Stimulated activated effector memory CD8-positive, alpha-beta T cell treated with anti-CD3 and anti-CD28 coated beads, Interleukin-12 subunit alpha, Interleukin-12 subunit beta, amount 100 ng/mL, for 72 hours (primary cell): ENCODE data around the gene RANBP10.
"Not testable (repeated sequence)": the region's sequence is repeated elsewhere in the genome, so short reads cannot be mapped to it uniquely, and the experiment has no call there.

ENCODE experiments used
- ATAC-seq: fragments of 150-1000 bp; cut with Tn5 transposase; 2 replicates; pipeline ENCODE4 v1.10.0; 2021
- DNase-seq, 2 donors: peaks; one replicate each; pipeline ENCODE4 v3.0.0; 2021 to 2022; ENCODE audit warnings: low spot score in 2 of 2
- H3K27ac Mint-ChIP-seq: one replicate; pipeline ENCODE4 v1.8.0; 2022; ENCODE audit warnings: mild to moderate bottlenecking, mixed read lengths
- H3K36me3 Mint-ChIP-seq: one replicate; pipeline ENCODE4 v1.8.0; 2022; ENCODE audit warnings: mild to moderate bottlenecking, mixed read lengths
- H3K4me1 Mint-ChIP-seq: one replicate; pipeline ENCODE4 v1.8.0; 2022; ENCODE audit warnings: mixed read lengths
- H3K4me3 Mint-ChIP-seq: one replicate; pipeline ENCODE4 v1.8.0; 2022; ENCODE audit warnings: mild to moderate bottlenecking, mixed read lengths
- H3K9me3 Mint-ChIP-seq: one replicate; pipeline ENCODE4 v1.8.0; 2022; ENCODE audit warnings: mixed read lengths

RANBP10 gene

DNA sequence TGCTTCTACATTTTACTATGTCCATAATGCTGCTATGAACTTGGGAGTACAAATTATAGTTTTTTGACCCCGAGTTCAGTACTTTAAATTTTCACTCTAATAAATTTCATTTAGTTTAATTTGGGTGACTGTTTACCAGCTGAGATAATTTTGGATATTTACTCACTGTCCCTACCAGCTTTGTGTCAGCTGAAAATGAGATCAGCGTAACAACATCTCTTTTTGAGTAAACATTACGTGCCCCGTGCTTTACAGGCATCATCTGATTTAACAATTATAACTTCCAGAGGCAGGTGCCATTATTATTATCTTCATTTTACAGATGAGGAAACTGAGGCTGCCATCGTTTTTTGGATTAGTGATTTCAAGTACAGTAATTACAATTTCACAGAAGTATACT, 102.2 kb downstream of the RANBP10 start:
- Mint-ChIP-seq H3K27ac (peak overlapping the region; percentile 67), H3K4me3 (no peak overlapping the region), H3K4me1 (peaks cover 17% of the 10 kb centered on the region), H3K36me3 (no peaks in the 10 kb centered on the region), H3K9me3 (no peaks in the 10 kb centered on the region)
- ATAC-seq: no peak
- no peak for DNase-seq

DNA sequence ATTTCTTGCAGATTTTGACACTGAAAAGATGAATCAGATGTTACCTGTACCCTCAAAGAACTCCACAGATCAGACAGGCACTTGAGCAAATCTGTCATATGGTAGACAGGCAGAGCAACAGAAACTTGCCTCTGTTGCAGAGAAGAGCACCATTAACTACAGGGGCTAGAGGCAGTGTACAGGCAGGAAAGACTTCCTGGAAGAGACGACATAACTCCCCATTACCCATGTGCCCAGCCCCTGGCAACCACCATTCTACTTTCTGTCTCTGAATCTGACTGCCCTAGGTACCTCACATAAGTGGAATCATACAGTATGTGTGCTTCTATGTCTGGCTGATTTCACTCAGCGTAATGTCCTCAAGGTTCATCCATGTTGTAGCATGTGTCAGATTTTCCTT, 102.7 kb downstream of the RANBP10 start:
- H3K4me1 Mint-ChIP-seq: peaks cover 20% of the 10 kb centered on the region
- peaks cover 3% of the 10 kb centered on the region for H3K36me3 Mint-ChIP-seq
- H3K9me3 Mint-ChIP-seq: no peaks in the 10 kb centered on the region
- ATAC-seq: peak; percentile 88
- no peak for DNase-seq
- peak overlapping the region; percentile 67 for H3K27ac Mint-ChIP-seq
- H3K4me3 Mint-ChIP-seq: peak overlapping the region; percentile 5

DNA sequence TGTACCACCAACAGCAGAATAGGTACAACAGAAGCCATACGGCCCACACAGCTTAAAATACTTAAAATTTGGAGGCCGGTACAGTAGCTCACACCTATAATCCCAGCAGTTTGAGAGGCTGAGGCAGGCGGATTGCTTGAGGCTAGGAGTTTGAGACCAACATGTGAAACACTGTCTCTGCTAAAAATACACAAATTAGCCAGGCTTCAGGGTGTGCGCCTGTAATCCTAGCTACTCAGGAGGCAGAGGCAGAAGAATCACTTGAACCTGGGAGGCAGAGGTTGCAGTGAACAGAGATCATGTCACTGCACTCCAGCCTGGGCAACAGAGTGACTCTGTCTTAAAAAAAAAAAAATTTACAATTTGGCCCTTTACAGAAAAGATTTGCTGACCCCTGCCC, 104.2 kb downstream of the RANBP10 start:
- Mint-ChIP-seq H3K27ac (no peak overlapping the region), H3K4me1 (peaks cover 22% of the 10 kb centered on the region), H3K36me3 (peaks cover 10% of the 10 kb centered on the region), H3K4me3 (no peak overlapping the region), H3K9me3 (no peaks in the 10 kb centered on the region)
- ATAC-seq (no peak), DNase-seq (no peak)

DNA sequence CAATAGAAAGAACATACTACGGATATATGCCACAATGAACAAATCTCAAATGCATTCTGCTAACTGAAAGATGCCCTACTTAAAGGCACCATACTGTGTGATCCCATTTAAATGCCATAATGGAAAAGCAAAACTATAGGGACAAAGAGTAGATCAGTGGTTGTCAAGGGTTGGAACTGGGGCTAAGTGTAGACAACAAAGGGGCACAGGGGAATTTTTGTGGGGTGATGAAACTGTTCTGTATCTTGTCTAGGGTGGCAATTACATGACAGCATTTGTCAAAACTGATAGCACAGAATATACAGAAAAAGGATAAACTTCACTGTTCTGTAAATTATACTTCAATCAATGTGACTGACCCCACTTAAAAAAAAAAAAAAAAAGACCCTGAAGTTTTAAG, 104.9 kb downstream of the RANBP10 start:
- no peak overlapping the region for H3K27ac Mint-ChIP-seq

DNA sequence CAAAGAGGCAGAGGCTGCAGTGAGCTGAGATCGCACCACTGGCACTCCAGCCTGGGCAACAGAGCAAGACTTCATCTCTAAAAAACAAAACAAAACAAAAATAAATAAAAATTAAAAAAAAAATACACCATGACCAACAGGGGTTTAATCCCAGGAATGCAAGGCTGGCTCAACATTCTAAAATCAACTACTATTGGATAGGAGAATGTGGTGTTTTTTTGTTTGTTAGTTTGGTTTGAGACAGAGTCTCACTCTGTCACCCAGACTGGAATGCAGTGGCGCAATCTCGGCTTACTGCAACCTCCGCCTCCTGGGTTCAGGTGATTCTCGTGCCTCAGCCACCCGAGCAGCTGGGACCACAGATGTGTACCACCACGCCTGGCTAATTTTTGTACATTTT, 107.1 kb downstream of the RANBP10 start:
- Mint-ChIP-seq H3K4me1 (peaks cover 21% of the 10 kb centered on the region), H3K4me3 (no peak overlapping the region), H3K9me3 (no peaks in the 10 kb centered on the region), H3K36me3 (peaks cover 10% of the 10 kb centered on the region), H3K27ac (no peak overlapping the region)
- ATAC-seq (no peak), DNase-seq (no peak)

More for the DNA sequence above, 104.9 kb downstream of the RANBP10 start:
- Mint-ChIP-seq H3K36me3 (peaks cover 10% of the 10 kb centered on the region), H3K4me3 (no peak overlapping the region), H3K4me1 (peaks cover 27% of the 10 kb centered on the region), H3K9me3 (no peaks in the 10 kb centered on the region)
- ATAC-seq (no peak), DNase-seq (no peak)

DNA sequence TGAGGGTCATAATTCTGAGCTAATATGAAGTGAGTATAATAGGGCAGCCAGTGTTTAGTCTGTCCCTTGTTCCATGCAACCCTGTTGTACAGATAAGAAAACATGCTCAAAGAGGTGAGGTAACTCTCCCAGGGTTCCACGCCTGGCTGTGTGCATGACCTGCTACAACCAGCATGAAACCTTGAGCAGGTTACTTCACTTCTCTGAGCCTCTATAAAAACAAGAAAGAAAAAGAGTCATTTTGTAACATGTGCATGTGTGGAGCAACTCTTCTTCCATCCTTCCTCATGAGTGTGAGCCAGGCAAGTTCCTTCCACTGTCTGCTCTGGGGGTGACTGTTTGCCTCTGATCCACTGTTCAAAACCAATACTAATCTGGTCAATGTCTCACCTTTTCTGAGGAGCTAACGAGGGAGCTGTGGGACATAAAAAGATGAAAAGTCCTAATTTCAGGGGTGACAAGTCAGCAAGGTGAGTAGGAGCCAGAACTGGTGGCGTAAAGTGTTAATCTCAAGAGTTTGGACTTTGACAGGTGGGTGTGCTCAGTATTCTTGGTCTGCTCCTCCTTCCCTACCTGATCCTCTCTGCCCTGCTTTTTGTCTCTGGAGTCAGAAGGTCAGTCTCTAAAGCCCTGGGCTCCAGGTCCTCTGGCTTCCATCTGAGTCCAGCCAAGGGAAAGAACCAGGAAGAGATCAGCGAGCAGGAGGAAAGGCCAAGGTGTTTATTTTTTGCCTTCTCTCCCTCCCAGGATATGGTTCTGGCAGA, 108.8 kb downstream of the RANBP10 start:
- DNase-seq: no peak
- no peak for ATAC-seq
- H3K4me1 Mint-ChIP-seq: peaks cover 10% of the 10 kb centered on the region

DNA sequence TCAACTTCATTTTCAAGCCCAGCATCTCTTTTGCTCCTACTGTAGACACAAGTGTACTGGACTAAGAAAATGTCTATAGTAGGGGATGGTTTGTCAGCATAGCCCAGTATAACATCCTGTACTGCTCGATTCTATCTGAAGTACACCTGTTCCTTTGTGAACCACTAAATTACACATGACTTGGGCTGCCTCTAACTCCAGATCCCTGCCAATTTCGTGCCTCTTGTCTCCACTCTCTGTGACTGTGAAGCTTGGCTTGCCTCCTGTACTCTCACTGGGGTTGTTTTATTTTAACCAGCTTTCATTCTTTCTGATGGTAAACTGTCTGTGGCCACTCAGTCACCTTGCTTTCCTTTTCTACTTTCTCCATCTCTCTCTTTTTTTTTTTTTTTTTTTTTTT, 111.7 kb downstream of the RANBP10 start:
- no peak for DNase-seq
- no peak for ATAC-seq
- peaks cover 10% of the 10 kb centered on the region for H3K36me3 Mint-ChIP-seq
- H3K4me3 Mint-ChIP-seq: no peak overlapping the region
- H3K9me3 Mint-ChIP-seq: no peaks in the 10 kb centered on the region
- H3K27ac Mint-ChIP-seq: no peak overlapping the region
- H3K4me1 Mint-ChIP-seq: peaks cover 10% of the 10 kb centered on the region

More for the DNA sequence above, 108.8 kb downstream of the RANBP10 start:
- no peak overlapping the region for H3K4me3 Mint-ChIP-seq
- H3K27ac Mint-ChIP-seq: no peak overlapping the region
- peaks cover 10% of the 10 kb centered on the region for H3K36me3 Mint-ChIP-seq
- H3K9me3 Mint-ChIP-seq: no peaks in the 10 kb centered on the region

DNA sequence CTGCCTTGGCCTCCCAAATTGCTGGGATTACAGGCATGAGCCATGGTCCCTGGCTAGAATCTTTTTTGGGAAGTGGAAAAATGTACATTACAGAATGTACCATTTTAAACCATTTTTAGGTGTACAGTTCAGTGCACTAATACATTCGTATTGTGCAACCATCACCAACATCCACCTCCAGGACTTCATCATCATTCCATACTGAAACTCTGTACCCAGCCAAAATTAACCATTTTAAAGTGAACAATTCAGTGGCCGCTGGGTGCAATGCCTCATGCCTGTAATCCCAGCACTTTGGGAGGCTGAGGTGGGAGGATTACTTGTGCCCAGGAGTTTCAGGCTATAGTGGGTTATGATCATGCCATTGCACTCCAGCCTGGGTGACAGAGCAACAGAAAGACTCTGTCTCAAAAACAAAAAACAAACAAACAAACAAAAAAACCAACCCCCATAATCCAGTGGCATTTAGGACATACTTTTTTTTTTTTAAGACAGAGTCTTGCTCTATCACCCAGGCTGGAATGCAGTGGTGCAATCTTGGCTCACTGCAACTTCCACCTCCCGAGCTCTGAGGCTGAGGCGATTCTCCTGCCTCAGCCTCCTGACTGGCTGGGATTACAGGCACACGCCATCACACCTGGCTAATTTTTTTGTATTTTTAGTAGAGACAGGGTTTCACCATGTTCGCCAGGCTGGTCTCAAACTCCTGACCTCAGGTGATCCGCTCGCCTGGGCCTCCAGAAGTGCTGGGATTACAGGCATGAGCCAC, 112.7 kb downstream of the RANBP10 start:
- not testable (repeated sequence) for H3K27ac Mint-ChIP-seq, H3K4me3 Mint-ChIP-seq, H3K9me3 Mint-ChIP-seq

DNA sequence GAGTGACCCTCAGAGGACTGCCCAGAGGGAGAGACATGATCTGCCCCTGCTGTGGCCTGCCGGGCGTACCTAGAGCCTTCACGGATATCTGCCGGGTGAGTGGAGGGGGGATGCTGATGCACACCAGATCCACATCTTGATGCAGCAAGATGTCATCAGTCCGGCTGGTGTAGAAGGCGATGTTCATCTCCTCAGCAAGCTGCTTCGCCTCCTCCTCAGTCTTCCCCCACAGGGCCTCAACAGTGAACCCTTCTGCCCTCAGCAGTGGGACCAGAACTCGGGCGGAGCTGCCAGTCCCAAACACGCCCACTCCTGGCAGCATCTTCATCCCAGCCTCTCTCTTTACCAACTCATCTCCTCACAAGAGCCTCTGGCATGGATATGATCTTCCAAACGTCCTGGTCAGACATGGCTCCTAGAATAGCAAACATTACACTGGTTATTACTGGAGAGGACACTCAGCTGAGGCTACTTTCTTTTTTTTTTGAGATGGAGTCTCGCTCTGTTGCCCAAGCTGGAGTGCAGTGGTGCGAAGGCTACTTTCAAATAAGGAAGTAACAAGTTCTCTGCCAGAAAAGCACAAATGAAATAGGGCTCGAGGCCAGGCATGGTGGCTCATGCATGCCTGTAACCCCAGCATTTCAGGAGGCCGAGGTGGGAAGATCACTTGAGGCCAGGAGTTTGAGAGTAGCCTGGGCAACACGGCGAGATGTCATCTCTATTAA, 120.8 kb downstream of the RANBP10 start:
- Mint-ChIP-seq H3K4me1 (peaks cover 8% of the 10 kb centered on the region), H3K36me3 (peaks cover 36% of the 10 kb centered on the region), H3K27ac (peak overlapping the region; percentile 62), H3K9me3 (no peaks in the 10 kb centered on the region), H3K4me3 (no peak overlapping the region)
- ATAC-seq (no peak), DNase-seq (no peak)

More for the DNA sequence above, 112.7 kb downstream of the RANBP10 start:
- not testable (repeated sequence) for ATAC-seq, H3K4me1 Mint-ChIP-seq, DNase-seq, H3K36me3 Mint-ChIP-seq

DNA sequence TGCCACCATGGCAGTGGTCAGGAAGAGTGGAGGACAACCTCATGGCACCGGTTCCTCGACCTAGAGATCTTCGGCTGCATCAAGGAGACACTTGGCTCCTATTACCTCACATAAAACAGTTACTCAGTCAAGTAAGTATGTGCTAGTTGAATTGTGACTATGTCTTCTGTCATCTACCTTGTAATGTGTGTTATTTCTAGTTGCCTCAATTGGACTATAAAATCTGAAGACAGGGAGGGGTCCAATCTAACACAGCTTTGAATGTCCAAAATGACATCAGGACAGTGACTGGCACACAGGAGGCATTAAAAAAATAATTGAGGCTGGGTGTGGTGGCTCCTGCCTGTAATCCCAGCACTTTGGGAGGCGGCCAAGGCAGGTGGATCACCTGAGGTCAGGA, 122.6 kb downstream of the RANBP10 start:
- H3K4me1 Mint-ChIP-seq: peaks cover 8% of the 10 kb centered on the region
- peak overlapping the region; percentile 23 for H3K27ac Mint-ChIP-seq
- peaks cover 45% of the 10 kb centered on the region for H3K36me3 Mint-ChIP-seq
- no peak for DNase-seq
- no peaks in the 10 kb centered on the region for H3K9me3 Mint-ChIP-seq
- no peak overlapping the region for H3K4me3 Mint-ChIP-seq
- no peak for ATAC-seq

DNA sequence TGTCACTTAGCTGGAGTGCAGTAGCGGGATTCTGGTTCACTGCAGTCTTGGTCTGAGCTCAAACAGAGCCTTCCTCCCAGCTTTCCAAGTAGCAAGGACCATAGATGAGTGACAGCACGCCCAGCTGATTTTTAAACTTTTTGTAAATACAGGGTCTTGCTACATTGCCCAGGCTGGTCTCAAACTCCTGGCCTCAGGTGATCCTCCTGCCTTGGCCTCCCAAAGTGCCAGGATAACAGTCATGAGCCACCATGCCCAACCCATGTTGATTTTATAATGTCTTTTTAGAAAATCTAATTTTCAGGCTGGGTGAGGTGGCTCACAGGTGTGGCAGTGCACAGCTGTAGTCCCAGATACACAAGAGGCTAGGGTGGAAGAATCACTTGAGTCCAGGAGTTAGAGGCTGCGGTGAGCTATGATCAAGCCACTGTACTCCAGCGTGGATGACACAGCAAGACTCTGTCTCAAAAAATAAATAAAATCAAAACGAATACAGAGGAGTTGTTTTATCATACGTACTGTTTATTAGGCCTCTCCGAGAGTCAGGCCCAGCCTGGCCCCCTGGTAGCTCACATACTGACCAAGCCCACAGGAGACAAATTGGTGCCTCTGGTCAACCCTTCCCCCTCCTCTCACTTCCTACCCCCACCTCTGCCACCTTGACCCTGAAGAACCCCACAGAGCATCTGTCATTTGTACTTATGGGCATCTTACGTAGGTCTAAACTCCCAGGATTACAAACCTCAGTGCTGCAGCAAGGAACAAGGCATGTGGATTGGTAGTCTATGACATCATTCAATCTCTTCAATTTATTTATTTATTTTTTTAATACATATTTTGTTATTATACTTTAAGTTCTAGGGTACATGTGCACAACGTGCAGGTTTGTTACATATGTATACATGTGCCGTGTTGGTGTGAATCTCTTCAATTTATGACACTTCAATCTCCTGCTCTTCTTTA, 126.1 kb downstream of the RANBP10 start:
- ATAC-seq (no peak), DNase-seq (no peak)
- H3K9me3 Mint-ChIP-seq: no peaks in the 10 kb centered on the region
- H3K4me1 Mint-ChIP-seq: peaks cover 1% of the 10 kb centered on the region
- no peak overlapping the region for H3K4me3 Mint-ChIP-seq
- peaks cover 36% of the 10 kb centered on the region for H3K36me3 Mint-ChIP-seq
- no peak overlapping the region for H3K27ac Mint-ChIP-seq

DNA sequence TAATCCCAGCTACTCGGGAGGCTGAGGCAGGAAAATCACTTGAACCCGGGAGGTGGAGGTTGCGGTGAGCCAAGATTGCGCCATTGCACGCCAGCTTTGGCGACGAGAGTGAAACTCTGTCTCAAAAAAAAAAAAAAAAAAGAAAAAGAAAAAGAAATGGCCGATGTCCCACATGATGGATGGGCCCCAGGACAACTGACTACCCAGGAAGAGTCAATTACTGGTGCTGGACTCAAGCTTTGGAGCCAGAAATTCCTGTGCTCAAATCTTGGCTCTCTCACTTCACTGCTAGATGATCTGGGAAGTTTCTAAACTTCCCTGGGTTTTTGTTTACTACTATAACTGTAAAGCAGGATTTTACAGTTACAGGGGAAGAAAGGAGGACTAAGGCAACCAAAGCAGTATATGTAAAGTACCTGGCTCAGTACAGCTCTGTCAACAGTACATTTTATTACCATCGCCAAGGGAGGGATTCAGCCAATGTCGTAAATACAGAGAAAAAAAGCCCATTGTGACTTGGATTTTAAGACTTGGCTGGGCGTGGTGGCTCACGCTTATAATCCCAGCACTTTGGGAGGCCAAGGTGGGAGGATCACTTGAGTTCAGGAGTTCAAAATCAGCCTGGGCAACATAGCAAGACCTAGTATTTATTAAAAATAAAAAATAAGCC, 127.9 kb downstream of the RANBP10 start:
- Mint-ChIP-seq H3K36me3 (peaks cover 38% of the 10 kb centered on the region), H3K27ac (no peak overlapping the region), H3K4me3 (no peak overlapping the region), H3K4me1 (peaks cover 9% of the 10 kb centered on the region), H3K9me3 (no peaks in the 10 kb centered on the region)
- DNase-seq (no peak), ATAC-seq (no peak)

DNA sequence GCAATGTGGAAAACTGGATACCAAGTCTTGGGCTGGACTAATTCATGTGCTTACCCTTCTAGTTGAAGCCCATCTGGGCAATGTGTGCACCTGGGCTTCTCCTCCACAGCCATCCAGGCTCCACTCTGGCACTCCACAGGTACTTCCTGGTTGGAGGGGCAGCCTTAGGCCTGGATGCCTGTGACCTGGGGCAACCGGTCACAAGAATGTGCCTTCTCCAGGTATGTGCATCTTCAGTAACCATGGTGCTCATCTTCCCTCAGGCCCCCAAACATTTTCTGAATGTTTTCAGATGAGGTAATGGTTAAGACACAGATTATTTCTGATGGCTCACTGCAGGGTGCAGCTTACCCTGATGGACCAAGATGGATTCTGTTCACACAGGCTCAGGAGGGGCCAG, 128.6 kb downstream of the RANBP10 start:
- H3K9me3 Mint-ChIP-seq: no peaks in the 10 kb centered on the region
- no peak overlapping the region for H3K4me3 Mint-ChIP-seq
- DNase-seq (no peak), ATAC-seq (no peak)
- H3K36me3 Mint-ChIP-seq: peaks cover 33% of the 10 kb centered on the region
- H3K27ac Mint-ChIP-seq: peak overlapping the region; percentile 46
- peaks cover 9% of the 10 kb centered on the region for H3K4me1 Mint-ChIP-seq

DNA sequence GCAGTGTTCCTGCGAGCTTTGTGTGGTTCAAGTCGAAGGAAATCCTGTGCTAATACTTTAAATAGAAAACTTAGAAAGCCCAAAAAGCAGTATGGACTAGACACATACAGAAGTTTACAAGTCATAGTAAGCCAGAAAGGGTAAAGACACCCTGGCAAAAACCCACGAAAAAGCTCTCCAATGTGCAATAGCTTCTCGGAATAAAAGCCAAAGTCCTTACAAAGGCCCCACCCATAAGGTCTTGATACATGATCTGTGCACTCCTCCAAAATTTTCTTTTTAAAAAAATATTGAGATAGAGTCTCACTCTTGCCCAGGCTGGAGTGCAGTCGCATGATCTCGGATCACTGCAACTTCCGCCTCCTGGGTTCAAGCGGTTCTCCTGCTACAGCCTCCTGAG, 129.4 kb downstream of the RANBP10 start:
- Mint-ChIP-seq H3K27ac (peak overlapping the region; percentile 46), H3K4me1 (peaks cover 9% of the 10 kb centered on the region), H3K9me3 (no peaks in the 10 kb centered on the region), H3K4me3 (no peak overlapping the region), H3K36me3 (peaks cover 26% of the 10 kb centered on the region)
- ATAC-seq: no peak
- DNase-seq: no peak
